GM21619 (cell line): ENCODE measurements around the gene SERPINB1.
A peak's percentile ranks its signal among the peaks of the same experiment; 100 is the strongest.

Source experiments
- ATAC-seq: cut with Tn5 transposase; IDR thresholded peaks from one replicate; pipeline ENCODE4 v1.9.1; 2021; ENCODE audit not compliant: unreplicated experiment

SERPINB1 gene

GRCh38 chr6:2850538-2851113, 9.0 kb upstream of the SERPINB1 start:
- no peak for ATAC-seq

- ATAC-seq = peak; percentile 39
These were observed 7.2 kb upstream of the SERPINB1 start for GRCh38 chr6:2848851-2849250.

- no peak for ATAC-seq
These were observed 4.2 kb upstream of the SERPINB1 start for GRCh38 chr6:2845880-2846208.

GRCh38 chr6:2844008-2844407, 2.3 kb upstream of the SERPINB1 start:
- no peak for ATAC-seq

GRCh38 chr6:2843138-2843740, 1.6 kb upstream of the SERPINB1 start:
- no peak for ATAC-seq

- ATAC-seq = no peak
These were observed 483 bp upstream of the SERPINB1 start for GRCh38 chr6:2842139-2842552.

- no peak for ATAC-seq
These were observed 958 bp downstream of the SERPINB1 start for GRCh38 chr6:2840749-2841061.

GRCh38 chr6:2839982-2840748, 1.5 kb downstream of the SERPINB1 start:
- ATAC-seq = no peak

GRCh38 chr6:2839195-2839981, 2.3 kb downstream of the SERPINB1 start:
- ATAC-seq = no peak

- no peak for ATAC-seq
These were observed 3.4 kb downstream of the SERPINB1 start for GRCh38 chr6:2838251-2838650.

GRCh38 chr6:2834262-2834661, 7.4 kb downstream of the SERPINB1 start:
- no peak for ATAC-seq

GRCh38 chr6:2831392-2831791, 10.3 kb downstream of the SERPINB1 start:
- ATAC-seq = no peak

GRCh38 chr6:2830183-2830582, 11.5 kb downstream of the SERPINB1 start:
- ATAC-seq = no peak

GRCh38 chr6:2829253-2829652, 12.4 kb downstream of the SERPINB1 start:
- ATAC-seq = no peak

- no peak for ATAC-seq
These were observed 13.0 kb downstream of the SERPINB1 start for GRCh38 chr6:2828629-2829028.

- ATAC-seq = no peak
These were observed 14.5 kb downstream of the SERPINB1 start for GRCh38 chr6:2827142-2827541.

- no peak for ATAC-seq
These were observed 15.5 kb downstream of the SERPINB1 start for GRCh38 chr6:2826131-2826530.

- no peak for ATAC-seq
These were observed 18.4 kb downstream of the SERPINB1 start for GRCh38 chr6:2823104-2823850.

- ATAC-seq = no peak
These were observed 20.1 kb downstream of the SERPINB1 start for GRCh38 chr6:2821554-2821953.

- ATAC-seq = no peak
These were observed 21.2 kb downstream of the SERPINB1 start for GRCh38 chr6:2820415-2820814.

GRCh38 chr6:2819978-2820377, 21.7 kb downstream of the SERPINB1 start:
- no peak for ATAC-seq
